ENCODE measurements around the gene ABCC11. TPM values are rescaled to one million over a fixed set of nuclear protein-coding genes. Genes with fewer than 3 reads are reported as not detected.

Gene ABCC11
- total and polyA plus RNA-seq, 2 of the 4 experiments (the other 2 are of a cell fraction), result 0.09 to 0.18 TPM

DNA sequence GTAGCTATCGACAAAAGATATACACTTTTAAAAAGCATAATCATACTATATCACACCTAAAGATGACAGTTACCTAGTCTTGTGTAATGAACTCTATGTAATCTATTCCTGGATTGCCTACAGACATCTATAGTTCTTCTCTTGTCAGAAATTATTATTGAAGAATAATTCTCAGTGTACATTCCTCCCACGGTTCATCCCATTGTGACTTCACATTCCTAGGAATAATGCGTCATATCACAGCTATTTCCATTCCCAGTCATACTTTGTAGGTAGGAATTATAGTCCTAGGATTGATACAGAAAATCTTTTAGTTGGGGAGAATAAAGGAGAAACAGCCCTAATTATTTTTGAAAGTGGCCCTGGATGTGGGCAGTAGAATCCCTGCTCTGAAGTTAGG lies 44.0 kb upstream of the ABCC11 start:
- ChIA-PET POLR2A (ENCODE audit: unreplicated experiment) (no interaction called here), CTCF (interaction anchor here (0.9 to 1.1 kb wide), 2 partner anchors 32 to 75 kb away, joined by 3 read pairs; no protein-coding TSS in a partner anchor)
- Histone ChIP-seq H4K5ac (ENCODE audit: low read depth, low read length) (no peak overlapping the region), H3K18ac (ENCODE audit: low read depth, low read length) (no peak overlapping the region), H2AK5ac (ENCODE audit: low read depth, low read length) (no peak overlapping the region), H3K4ac (ENCODE audit: low read depth, low read length) (no peak overlapping the region), H3K4me2 (ENCODE audit: low read depth, low read length) (no peak overlapping the region), H3K56ac (ENCODE audit: extremely low read depth, insufficient read depth, low read length) (no peak overlapping the region), H2BK15ac (ENCODE audit: low read depth, low read length) (no peak overlapping the region), H3K4me3 (ENCODE audit: insufficient read depth, low read depth, low read length) (no peak overlapping the region), H3K4me1 (ENCODE audit: control insufficient read depth, insufficient read depth, low read length) (peaks cover 1% of the 10 kb centered on the region; the same call in 1 of the 2 replicates), H2BK120ac (ENCODE audit: low read depth, low read length) (no peak overlapping the region), H4K91ac (ENCODE audit: insufficient read depth, low read depth, low read length) (no peak overlapping the region), H2AFZ (replicated peaks; ENCODE audit: low read length, poor library complexity) (no peak overlapping the region), H4K20me1 (ENCODE audit: insufficient read depth, low read length) (no peaks in the 10 kb centered on the region), H2AK9ac (replicated peaks; ENCODE audit: low read depth, low read length, poor library complexity) (no peak overlapping the region), H3K27me3 (ENCODE audit: control insufficient read depth, insufficient read depth, low read length) (no peaks in the 10 kb centered on the region), H2BK5ac (ENCODE audit: low read depth, low read length, poor library complexity, severe bottlenecking) (no peak overlapping the region), H2BK20ac (ENCODE audit: low read depth, low read length) (no peak overlapping the region), H3K9ac (ENCODE audit: low read depth, low read length) (no peak overlapping the region), H3K9me1 (ENCODE audit: insufficient read depth, low read length) (0 out of 2 replicates have a peak, but pooled peaks cover 3% of the 10 kb centered on the region), H3K79me1 (ENCODE audit: low read depth in 1 of 2, low read length in 2 of 2) (peaks cover 32 to 42% of the 10 kb centered on the region in 2 experiments), H3K27ac (ENCODE audit: insufficient read depth, low read length) (no peak overlapping the region), H4K8ac (ENCODE audit: low read depth in 2 of 2, low read length in 2 of 2) (no peak overlapping the region; a peak in 1 of 4 replicates), H3K9me3 (ENCODE audit: control insufficient read depth, insufficient read depth, low read length) (peaks cover 12% of the 10 kb centered on the region), H3K14ac (replicated peaks; ENCODE audit: low read depth, low read length) (no peak overlapping the region), H3K23ac (ENCODE audit: low read depth, low read length) (no peak overlapping the region), H3K36me3 (ENCODE audit: control insufficient read depth, insufficient read depth, low read length) (peaks cover 29% of the 10 kb centered on the region)
- intact Hi-C loops (cut with micrococcal nuclease) (no loop called here), dilution Hi-C loops (cut with HindIII; ENCODE audit: low sequenced_read_pairs, unreplicated experiment) (no loop called here), in situ Hi-C loops (cut with MboI; ENCODE audit: low sequenced_read_pairs) (no loop called here)
- no TSS peak for BruUV-seq (replicated peaks)
- TF ChIP-seq, protein P1, sequence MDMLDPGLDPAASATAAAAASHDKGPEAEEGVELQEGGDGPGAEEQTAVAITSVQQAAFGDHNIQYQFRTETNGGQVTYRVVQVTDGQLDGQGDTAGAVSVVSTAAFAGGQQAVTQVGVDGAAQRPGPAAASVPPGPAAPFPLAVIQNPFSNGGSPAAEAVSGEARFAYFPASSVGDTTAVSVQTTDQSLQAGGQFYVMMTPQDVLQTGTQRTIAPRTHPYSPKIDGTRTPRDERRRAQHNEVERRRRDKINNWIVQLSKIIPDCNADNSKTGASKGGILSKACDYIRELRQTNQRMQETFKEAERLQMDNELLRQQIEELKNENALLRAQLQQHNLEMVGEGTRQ (IDR thresholded peaks at IDR 0.05; ENCODE audit: low read depth, low read length), result no peak
- no peak for TF ChIP-seq MAZ (IDR thresholded peaks at IDR 0.05; ENCODE audit: borderline replicate concordance, low read depth, low read length)
- TF ChIP-seq, protein P2, sequence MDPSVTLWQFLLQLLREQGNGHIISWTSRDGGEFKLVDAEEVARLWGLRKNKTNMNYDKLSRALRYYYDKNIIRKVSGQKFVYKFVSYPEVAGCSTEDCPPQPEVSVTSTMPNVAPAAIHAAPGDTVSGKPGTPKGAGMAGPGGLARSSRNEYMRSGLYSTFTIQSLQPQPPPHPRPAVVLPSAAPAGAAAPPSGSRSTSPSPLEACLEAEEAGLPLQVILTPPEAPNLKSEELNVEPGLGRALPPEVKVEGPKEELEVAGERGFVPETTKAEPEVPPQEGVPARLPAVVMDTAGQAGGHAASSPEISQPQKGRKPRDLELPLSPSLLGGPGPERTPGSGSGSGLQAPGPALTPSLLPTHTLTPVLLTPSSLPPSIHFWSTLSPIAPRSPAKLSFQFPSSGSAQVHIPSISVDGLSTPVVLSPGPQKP (IDR thresholded peaks at IDR 0.05; ENCODE audit: borderline replicate concordance, low read depth, low read length), result no peak
- TF ChIP-seq MAFK (IDR thresholded peaks at IDR 0.05; ENCODE audit: low read depth, low read length), result no peak
- DNase-seq (peak; percentile 39), ATAC-seq (ENCODE audit: low read depth) (peak; percentile 40; the same call in 1 of the 2 replicates)
- WGBS, 2 experiments (ENCODE audit: extremely low coverage in 2 of 2, insufficient read length in 1 of 2), result no CpG with 5 or more reads among the region's 3 CpGs

Measured in IMR-90 (cell line).